GM12872 (cell line): ENCODE data around the gene ITPRIPL2.
A peak's percentile ranks its signal among the peaks of the same experiment; 100 is the strongest.

ENCODE experiments used
- CTCF ChIP-seq: IDR thresholded peaks from 3 replicates; pipeline ENCODE4 v1.5.1; 2011; ENCODE audit warnings: low read depth, mild to moderate bottlenecking, low read length, moderate library complexity; ENCODE audit not compliant: insufficient read depth

The ITPRIPL2 gene

GRCh38 chr16:19115148-19116021 lies 1.6 kb downstream of the ITPRIPL2 start:
- 0 out of 3 replicates have a peak, but pooled peaks have one; percentile 3 for TF ChIP-seq CTCF

- no peak for TF ChIP-seq CTCF
Measured at GRCh38 chr16:19116711-19117449, 3.1 kb downstream of the ITPRIPL2 start.

GRCh38 chr16:19118938-19119431 lies 5.2 kb downstream of the ITPRIPL2 start:
- no peak for TF ChIP-seq CTCF

- TF ChIP-seq CTCF = no peak
Measured at GRCh38 chr16:19119564-19119963, 5.8 kb downstream of the ITPRIPL2 start.

GRCh38 chr16:19123535-19124178 lies 9.9 kb downstream of the ITPRIPL2 start:
- no peak for TF ChIP-seq CTCF

GRCh38 chr16:19126300-19126699 lies 12.5 kb downstream of the ITPRIPL2 start:
- no peak for TF ChIP-seq CTCF

- no peak for TF ChIP-seq CTCF
Measured at GRCh38 chr16:19127205-19127604, 13.4 kb downstream of the ITPRIPL2 start.
